ENCODE measurements around the gene THOC1.

- TF ChIP-seq CTCF (IDR thresholded peaks at IDR 0.05) (no peak), POLR2AphosphoS5 (IDR thresholded peaks at IDR 0.05) (no peak)
These were observed 513 bp downstream of the THOC1 start for GRCh38 chr18:267380-267687.

Data from prostate gland (tissue), 2 donors.